ENCODE measurements around the gene OR9G4.

Gene OR9G4

GRCh38 chr11:56698795-56699194 is 49.7 kb downstream of the OR9G4 start, which contains the start of gene OR9G1:
OR9G1 (plus strand) TSS chr11:56699095; CDS start chr11:56700388, 1,293 bp downstream.
- Histone ChIP-seq H3K4me2 (ENCODE audit: low read length) (no peak within 1 kb of the TSS), H4K20me1 (ENCODE audit: control insufficient read depth, insufficient read depth, low read depth, low read length) (no peaks in the 10 kb centered on the region), H3K4me3 (ENCODE audit: low read length) (no peak within 1 kb of the TSS), H3K36me3 (ENCODE audit: control insufficient read depth, low read length) (no peaks in the 10 kb centered on the region), H3K27me3 (ENCODE audit: control insufficient read depth, low read length) (no peaks in the 10 kb centered on the region), H3F3A (ENCODE audit: control insufficient read depth, insufficient read depth) (no peaks in the 10 kb centered on the region), H3K4me1 (ENCODE audit: control insufficient read depth, low read length) (no peaks in the 10 kb centered on the region), H3K27ac (ENCODE audit: low read depth, low read length) (no peak within 1 kb of the TSS), H3K9me3 (ENCODE audit: control insufficient read depth, insufficient read depth, low read length) (no peaks in the 10 kb centered on the region), H3K79me2 (ENCODE audit: control insufficient read depth, low read length) (no peaks in the 10 kb centered on the region), H3K9me2 (replicated peaks; ENCODE audit: control insufficient read depth, low read length) (no peaks in the 10 kb centered on the region)
- no peak for TF ChIP-seq CTCF (IDR thresholded peaks at IDR 0.05; ENCODE audit: low read depth, low read length, poor library complexity, severe bottlenecking)
- no peak for TF ChIP-seq EZH2phosphoT487 (IDR thresholded peaks at IDR 0.05; ENCODE audit: borderline replicate concordance, low read length)

- no peak overlapping the region for H3K4me2 ChIP-seq (ENCODE audit: low read length)
- no peaks in the 10 kb centered on the region for H3K27me3 ChIP-seq (ENCODE audit: control insufficient read depth, low read length)
- TF ChIP-seq EZH2phosphoT487 (IDR thresholded peaks at IDR 0.05; ENCODE audit: borderline replicate concordance, low read length) (no peak), CTCF (IDR thresholded peaks at IDR 0.05; ENCODE audit: low read depth, low read length, poor library complexity, severe bottlenecking) (no peak)
- H4K20me1 ChIP-seq (ENCODE audit: control insufficient read depth, insufficient read depth, low read depth, low read length): no peaks in the 10 kb centered on the region
- no peaks in the 10 kb centered on the region for H3F3A ChIP-seq (ENCODE audit: control insufficient read depth, insufficient read depth)
- H3K79me2 ChIP-seq (ENCODE audit: control insufficient read depth, low read length): no peaks in the 10 kb centered on the region
- no peaks in the 10 kb centered on the region for H3K9me2 ChIP-seq (replicated peaks; ENCODE audit: control insufficient read depth, low read length)
- H3K36me3 ChIP-seq (ENCODE audit: control insufficient read depth, low read length): no peaks in the 10 kb centered on the region
- no peak overlapping the region for H3K4me3 ChIP-seq (ENCODE audit: low read length)
- H3K27ac ChIP-seq (ENCODE audit: low read depth, low read length): no peak overlapping the region
- no peaks in the 10 kb centered on the region for H3K4me1 ChIP-seq (ENCODE audit: control insufficient read depth, low read length)
- no peaks in the 10 kb centered on the region for H3K9me3 ChIP-seq (ENCODE audit: control insufficient read depth, insufficient read depth, low read length)
Measured at GRCh38 chr11:56693428-56693827, 55.1 kb downstream of the OR9G4 start.
